GM12892 (cell line): ENCODE results near the gene CSNK2A1.

ENCODE experiments used
- POLR2A ChIP-seq: IDR thresholded peaks from 2 replicates; pipeline ENCODE4 v1.6.1; 2011; ENCODE audit warnings: low read depth, low read length, control low read depth
- POLR2AphosphoS5 ChIP-seq: IDR thresholded peaks from 2 replicates; pipeline ENCODE4 v1.6.1; 2011; ENCODE audit warnings: low read depth, low read length, control low read depth
- TAF1 ChIP-seq: IDR thresholded peaks from 2 replicates; pipeline ENCODE4 v1.6.1; 2011; ENCODE audit warnings: low read depth, mild to moderate bottlenecking, control low read depth, low read length, borderline replicate concordance

DNA sequence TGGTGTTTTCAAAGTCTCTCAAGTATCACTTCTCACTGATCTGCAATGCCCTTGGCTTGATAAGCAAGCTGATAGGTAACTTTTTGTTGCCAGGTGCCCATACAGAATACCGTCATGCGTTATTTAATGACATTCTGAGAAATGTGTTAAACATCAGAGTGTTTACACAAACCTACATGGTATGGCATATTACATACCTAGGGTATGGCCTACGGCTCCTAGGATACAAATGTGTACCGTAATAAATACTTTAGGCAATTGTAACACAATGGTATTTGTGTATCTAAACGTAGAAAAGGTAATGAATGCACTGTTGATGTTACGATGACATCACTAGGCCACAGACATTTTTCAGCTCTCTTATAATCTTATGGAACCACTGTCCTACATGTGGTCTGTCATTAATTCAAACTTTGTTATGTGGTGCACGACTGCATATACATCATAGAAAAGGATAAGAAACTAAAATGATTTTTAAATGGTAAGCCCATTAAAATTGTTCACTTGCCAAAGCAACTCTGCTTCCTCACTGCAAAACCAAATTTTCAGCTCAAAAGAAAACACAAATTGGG lies 35.7 kb downstream of the CSNK2A1 start:
- TF ChIP-seq POLR2A (no peak), TAF1 (no peak), POLR2AphosphoS5 (no peak)
